Ascending aorta (tissue), 2 donors: ENCODE data around the gene WDR18. TPM values are rescaled to one million over a fixed set of nuclear protein-coding genes. Genes with fewer than 3 reads are reported as not detected.

Source experiments
- DNase-seq, 2 donors: peaks; one replicate each; pipeline ENCODE4 v3.0.0-alpha.2; 2019; ENCODE audit warnings: low spot score in 2 of 2
- H3K27ac ChIP-seq, 2 donors: fragments of 200-600 bp; sonication (generic); one replicate each; pipeline ENCODE4 v1.5.1; 2016 to 2017; ENCODE audit warnings: mild to moderate bottlenecking in 1 of 2
- H3K27me3 ChIP-seq: fragments of 200-600 bp; sonication (generic); one replicate; pipeline ENCODE4 v1.5.1; 2017
- H3K36me3 ChIP-seq, 2 donors: fragments of 200-600 bp; sonication (generic); one replicate each; pipeline ENCODE4 v1.5.1; 2016
- H3K4me1 ChIP-seq, 2 donors: fragments of 200-600 bp; sonication (generic); one replicate each; pipeline ENCODE4 v1.5.1; 2016 to 2017; ENCODE audit warnings: mild to moderate bottlenecking in 1 of 2
- H3K4me3 ChIP-seq, 2 donors: fragments of 200-600 bp; sonication (generic); one replicate each; pipeline ENCODE4 v1.5.1; 2016 to 2017; ENCODE audit warnings: mild to moderate bottlenecking in 1 of 2
- H3K9me3 ChIP-seq, 2 donors: fragments of 200-600 bp; sonication (generic); one replicate each; pipeline ENCODE4 v1.5.1; 2016
- intact Hi-C: fragments of 100-400 bp; cut with DNase I; formaldehyde crosslinking; loops from one replicate; pipeline ENCODE4 v1.15.1; 2023
- total RNA-seq: library from RNA; depleted of rRNA; stranded (reverse); fragments of >200 nt; gene quantifications from one replicate; pipeline ENCODE4 v1.1.0, GENCODE V29; 2016
- TF ChIP-seq, protein P1 (sequence below), 3 experiments: fragments of 200-600 bp in 2 of 3; fragments of 450-650 bp in 1 of 3; sonication (generic) in 2 of 3; IDR thresholded peaks; one replicate each; pipeline ENCODE4 v1.5.1; 2016 to 2019; ENCODE audit warnings: antibody characterized with exemption in 3 of 3, mild to moderate bottlenecking in 1 of 3, moderate library complexity in 1 of 3

Gene WDR18
- total RNA-seq, 1 donor from 2014 or later: 65.7 TPM

GRCh38 chr19:994516-994915, 10.4 kb downstream of the WDR18 start:
- no peak overlapping the region for H3K27ac ChIP-seq
- no peak overlapping the region for H3K4me3 ChIP-seq
- peaks cover 16 to 49% of the 10 kb centered on the region in 2 donors for H3K36me3 ChIP-seq
- peaks cover 11% of the 10 kb centered on the region for H3K27me3 ChIP-seq
- no peak for DNase-seq
- intact Hi-C loops: no loop called here
- TF ChIP-seq, protein P1, sequence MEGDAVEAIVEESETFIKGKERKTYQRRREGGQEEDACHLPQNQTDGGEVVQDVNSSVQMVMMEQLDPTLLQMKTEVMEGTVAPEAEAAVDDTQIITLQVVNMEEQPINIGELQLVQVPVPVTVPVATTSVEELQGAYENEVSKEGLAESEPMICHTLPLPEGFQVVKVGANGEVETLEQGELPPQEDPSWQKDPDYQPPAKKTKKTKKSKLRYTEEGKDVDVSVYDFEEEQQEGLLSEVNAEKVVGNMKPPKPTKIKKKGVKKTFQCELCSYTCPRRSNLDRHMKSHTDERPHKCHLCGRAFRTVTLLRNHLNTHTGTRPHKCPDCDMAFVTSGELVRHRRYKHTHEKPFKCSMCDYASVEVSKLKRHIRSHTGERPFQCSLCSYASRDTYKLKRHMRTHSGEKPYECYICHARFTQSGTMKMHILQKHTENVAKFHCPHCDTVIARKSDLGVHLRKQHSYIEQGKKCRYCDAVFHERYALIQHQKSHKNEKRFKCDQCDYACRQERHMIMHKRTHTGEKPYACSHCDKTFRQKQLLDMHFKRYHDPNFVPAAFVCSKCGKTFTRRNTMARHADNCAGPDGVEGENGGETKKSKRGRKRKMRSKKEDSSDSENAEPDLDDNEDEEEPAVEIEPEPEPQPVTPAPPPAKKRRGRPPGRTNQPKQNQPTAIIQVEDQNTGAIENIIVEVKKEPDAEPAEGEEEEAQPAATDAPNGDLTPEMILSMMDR (IDR thresholded peaks at IDR 0.05): no peak
- no peaks in the 10 kb centered on the region for H3K9me3 ChIP-seq
- H3K4me1 ChIP-seq: peaks cover 0 to 4% of the 10 kb centered on the region in 2 donors

DNA sequence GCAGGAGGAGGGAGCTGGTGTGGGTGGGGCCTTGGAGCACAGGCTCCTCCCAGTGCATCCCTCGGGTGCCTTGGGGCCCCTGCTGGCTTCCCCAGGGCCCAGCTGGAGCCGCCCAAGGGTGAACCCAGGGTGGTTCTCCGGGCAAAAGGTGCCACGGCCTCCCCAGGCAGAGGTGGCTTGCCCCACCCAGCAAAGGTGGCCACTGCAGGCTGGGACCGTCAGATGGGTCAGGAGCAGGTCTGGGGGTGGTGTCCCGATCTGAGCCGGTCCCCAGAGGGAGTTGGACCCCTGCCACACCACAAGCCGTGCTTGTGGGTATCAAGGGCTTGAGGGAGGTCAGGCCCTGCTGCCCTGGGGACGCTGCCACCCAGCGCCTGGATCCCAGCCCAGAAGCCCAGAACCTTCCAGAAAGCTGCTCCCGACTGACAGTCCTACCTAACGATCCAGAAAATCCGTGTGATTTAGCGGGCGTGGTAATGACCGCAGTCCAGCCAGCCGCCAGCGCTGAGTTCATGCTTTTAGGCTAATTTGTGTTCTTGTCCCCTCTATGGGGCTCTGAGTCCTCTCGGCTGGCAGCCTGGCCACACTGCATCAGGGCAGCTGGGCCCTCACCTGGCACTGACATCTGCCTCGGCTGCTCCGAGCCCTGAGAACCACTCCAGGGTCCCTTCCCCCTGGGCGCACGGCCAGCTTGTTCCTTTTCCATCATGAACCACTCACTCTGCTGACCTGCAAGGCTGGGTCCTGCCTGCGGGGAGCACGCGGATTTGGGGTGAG, 11.1 kb downstream of the WDR18 start:
- intact Hi-C loops: no loop called here
- peaks cover 11% of the 10 kb centered on the region for H3K27me3 ChIP-seq
- TF ChIP-seq, protein P1 (IDR thresholded peaks at IDR 0.05): no peak
- DNase-seq: no peak
- no peak overlapping the region for H3K4me3 ChIP-seq
- peaks cover 0 to 4% of the 10 kb centered on the region in 2 donors for H3K4me1 ChIP-seq
- peaks cover 13 to 42% of the 10 kb centered on the region in 2 donors for H3K36me3 ChIP-seq
- no peaks in the 10 kb centered on the region for H3K9me3 ChIP-seq
- no peak overlapping the region for H3K27ac ChIP-seq

- no peak overlapping the region for H3K27ac ChIP-seq
- peaks cover 0 to 9% of the 10 kb centered on the region in 2 donors for H3K4me1 ChIP-seq
- no peaks in the 10 kb centered on the region for H3K9me3 ChIP-seq
- intact Hi-C loops: no loop called here
- H3K36me3 ChIP-seq: peaks cover 7 to 32% of the 10 kb centered on the region in 2 donors
- peaks cover 11% of the 10 kb centered on the region for H3K27me3 ChIP-seq
- TF ChIP-seq, protein P1 (IDR thresholded peaks at IDR 0.05): no peak
- H3K4me3 ChIP-seq: no peak overlapping the region
- DNase-seq: no peak
Measured at GRCh38 chr19:996051-996838, 12.1 kb downstream of the WDR18 start.

DNA sequence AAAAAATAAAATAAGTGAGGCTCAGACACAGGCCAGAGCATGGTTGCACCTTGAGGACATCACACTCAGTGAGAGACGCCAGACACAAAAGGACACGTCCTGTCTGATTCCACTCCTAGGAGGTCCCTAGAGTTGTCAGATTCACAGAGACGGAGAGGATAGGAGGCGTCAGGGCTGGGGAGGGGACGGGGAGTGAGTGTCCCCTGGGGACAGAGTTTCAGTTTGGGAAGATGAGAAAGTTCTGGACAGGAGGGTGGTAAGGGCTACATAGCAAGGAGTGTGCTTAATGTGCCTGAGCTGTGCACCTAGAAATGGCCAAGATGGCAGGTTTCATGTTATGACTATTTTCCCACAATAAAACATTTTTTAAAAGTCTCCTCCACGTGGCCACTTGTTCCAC, 13.9 kb downstream of the WDR18 start:
- Histone ChIP-seq H3K4me1 (peaks cover 0 to 14% of the 10 kb centered on the region in 2 donors), H3K4me3 (no peak overlapping the region), H3K9me3 (no peaks in the 10 kb centered on the region), H3K36me3 (peaks cover 0 to 19% of the 10 kb centered on the region in 2 donors), H3K27ac (no peak overlapping the region), H3K27me3 (peaks cover 11% of the 10 kb centered on the region)
- DNase-seq: no peak
- TF ChIP-seq, protein P1 (IDR thresholded peaks at IDR 0.05): no peak
- intact Hi-C loops: no loop called here

DNA sequence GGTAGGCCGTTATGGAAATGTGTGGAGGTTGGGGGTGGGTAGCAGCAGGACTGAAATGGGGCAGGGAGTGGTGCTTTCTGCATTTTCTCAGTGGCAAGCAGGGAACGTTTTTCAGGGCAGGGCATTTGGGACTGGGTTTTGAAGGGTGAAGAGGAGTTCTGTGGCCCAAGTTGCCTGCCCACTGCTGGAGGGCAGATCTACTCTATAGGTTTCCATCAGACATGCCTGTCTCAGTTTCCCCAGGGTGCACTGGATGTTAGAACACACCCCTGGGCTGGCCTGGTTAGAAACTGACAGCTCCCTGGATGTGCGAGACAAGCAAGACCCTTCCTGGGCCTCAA, 15.2 kb downstream of the WDR18 start:
- intact Hi-C loops: no loop called here
- Histone ChIP-seq H3K4me1 (peaks cover 0 to 14% of the 10 kb centered on the region in 2 donors), H3K9me3 (no peaks in the 10 kb centered on the region), H3K36me3 (peaks cover 0 to 7% of the 10 kb centered on the region in 2 donors), H3K4me3 (no peak overlapping the region), H3K27ac (no peak overlapping the region), H3K27me3 (peaks cover 11% of the 10 kb centered on the region)
- DNase-seq: no peak
- TF ChIP-seq, protein P1 (IDR thresholded peaks at IDR 0.05): no peak
